AG08395 (cell line): ENCODE measurements around the gene ZDHHC12.

Experiments
- DNase-seq: peaks from one replicate; pipeline ENCODE4 v3.0.0; 2012; ENCODE audit warnings: mixed read lengths, low spot score

ZDHHC12 gene

GRCh38 chr9:128685636-128686489, 38.1 kb downstream of the ZDHHC12 start:
- DNase-seq: no peak

GRCh38 chr9:128684325-128685199, 39.4 kb downstream of the ZDHHC12 start:
- peak; percentile 81 for DNase-seq

- peak; percentile 20 for DNase-seq
These were observed 39.9 kb downstream of the ZDHHC12 start for GRCh38 chr9:128684065-128684324.

- DNase-seq: peak; percentile 47
These were observed 40.4 kb downstream of the ZDHHC12 start for GRCh38 chr9:128683340-128684064.

GRCh38 chr9:128677794-128678193, 46.1 kb downstream of the ZDHHC12 start:
- DNase-seq: no peak

GRCh38 chr9:128675382-128675781, 48.5 kb downstream of the ZDHHC12 start:
- DNase-seq: no peak
